GM23248 (cell line): ENCODE measurements around the gene HOXA5.

Source experiments
- EZH2 ChIP-seq: fragments of 200-600 bp; sonication (generic); IDR thresholded peaks from 2 replicates; pipeline ENCODE4 v1.6.1; 2018; ENCODE audit warnings: antibody characterized with exemption, mild to moderate bottlenecking; ENCODE audit not compliant: insufficient read depth, poor library complexity, severe bottlenecking
- EZH2phosphoT487 ChIP-seq: fragments of 200-600 bp; sonication (generic); IDR thresholded peaks from 2 replicates; pipeline ENCODE4 v1.6.1; 2018; ENCODE audit warnings: antibody characterized with exemption, moderate library complexity, mild to moderate bottlenecking, low read depth; ENCODE audit not compliant: insufficient read depth

- TF ChIP-seq EZH2: no peak
- TF ChIP-seq EZH2phosphoT487: no peak
These were observed 20.5 kb upstream of the HOXA5 start for GRCh38 chr7:27164045-27164366.
